Tibial artery (tissue), 4 donors: ENCODE data around the gene KCNIP3.

Experiments
- DNase-seq, 2 donors: peaks; one replicate each; pipeline ENCODE4 v3.0.0-alpha.2; 2019
- H3K27ac ChIP-seq, 2 donors: fragments of 200-600 bp; sonication (generic) in 1 of 2; 1 replicate in 1 of 2; 2 replicates in 1 of 2; pipeline ENCODE4 v1.5.1; 2018 to 2019; ENCODE audit warnings: mild to moderate bottlenecking in 1 of 2
- H3K27me3 ChIP-seq, 2 donors: fragments of 200-600 bp; sonication (generic) in 1 of 2; one replicate each; pipeline versions ENCODE4 v1.5.1 to v1.6.0; 2016 to 2019
- H3K36me3 ChIP-seq, 3 donors: fragments of 200-600 bp; sonication (generic) in 2 of 3; one replicate each; pipeline ENCODE4 v1.5.1; 2016 to 2019; ENCODE audit warnings: mild to moderate bottlenecking in 2 of 3
- H3K4me1 ChIP-seq, 4 donors: fragments of 200-600 bp; sonication (generic) in 2 of 4; 1 replicate in 3 of 4; 2 replicates in 1 of 4; pipeline ENCODE4 v1.5.1; 2016 to 2019
- H3K4me3 ChIP-seq, 2 donors: fragments of 200-600 bp; sonication (generic) in 1 of 2; 1 replicate in 1 of 2; 2 replicates in 1 of 2; pipeline ENCODE4 v1.5.1; 2018 to 2019; ENCODE audit warnings: mild to moderate bottlenecking in 2 of 2
- H3K9me3 ChIP-seq, 3 donors: fragments of 200-600 bp; sonication (generic) in 1 of 3; one replicate each; pipeline ENCODE4 v1.5.1; 2016 to 2019
- CTCF ChIP-seq, 2 experiments: fragments of 200-600 bp in 1 of 2; fragments of 450-650 bp in 1 of 2; IDR thresholded peaks; one replicate each; pipeline ENCODE4 v1.5.1; 2017 to 2019; ENCODE audit warnings: antibody characterized with exemption in 2 of 2, mild to moderate bottlenecking in 1 of 2, moderate library complexity in 1 of 2
- intact Hi-C: fragments of 100-400 bp; cut with DNase I; formaldehyde crosslinking; loops from one replicate; pipeline ENCODE4 v1.15.0; 2023; ENCODE audit warnings: low total_unique reads

KCNIP3 gene

GRCh38 chr2:95320344-95320712 is 23.2 kb downstream of the KCNIP3 start:
- no peak for TF ChIP-seq CTCF (IDR thresholded peaks at IDR 0.05)
- H3K27me3 ChIP-seq = no peaks in the 10 kb centered on the region
- H3K4me1 ChIP-seq = peaks cover 0 to 18% (median 4%) of the 10 kb centered on the region in 4 donors
- H3K4me3 ChIP-seq = no peak overlapping the region
- H3K36me3 ChIP-seq = no peaks in the 10 kb centered on the region
- intact Hi-C loops = no loop called here
- H3K27ac ChIP-seq = no peak overlapping the region
- no peaks in the 10 kb centered on the region for H3K9me3 ChIP-seq
- no peak for DNase-seq

GRCh38 chr2:95320986-95321767 is 24.0 kb downstream of the KCNIP3 start:
- TF ChIP-seq CTCF (IDR thresholded peaks at IDR 0.05) = no peak
- no peaks in the 10 kb centered on the region for H3K27me3 ChIP-seq
- DNase-seq = no peak

GRCh38 chr2:95323347-95324155 is 26.4 kb downstream of the KCNIP3 start:
- peak in 1 of 2 experiments; percentile 24 for TF ChIP-seq CTCF (IDR thresholded peaks at IDR 0.05)
- intact Hi-C loops = no loop called here
- Histone ChIP-seq H3K36me3 (no peaks in the 10 kb centered on the region), H3K27me3 (no peaks in the 10 kb centered on the region), H3K27ac (no peak overlapping the region), H3K4me3 (no peak overlapping the region), H3K9me3 (no peaks in the 10 kb centered on the region), H3K4me1 (no peaks in the 10 kb centered on the region)
- DNase-seq = no peak

More at GRCh38 chr2:95320986-95321767, 24.0 kb downstream of the KCNIP3 start:
- no peak overlapping the region for H3K4me3 ChIP-seq
- intact Hi-C loops = no loop called here
- H3K36me3 ChIP-seq = no peaks in the 10 kb centered on the region
- no peak overlapping the region for H3K27ac ChIP-seq
- peaks cover 0 to 10% (median 3%) of the 10 kb centered on the region in 4 donors for H3K4me1 ChIP-seq
- no peaks in the 10 kb centered on the region for H3K9me3 ChIP-seq

GRCh38 chr2:95325026-95325425 is 27.9 kb downstream of the KCNIP3 start:
- intact Hi-C loops = no loop called here
- no peak for TF ChIP-seq CTCF (IDR thresholded peaks at IDR 0.05)
- Histone ChIP-seq H3K9me3 (no peaks in the 10 kb centered on the region), H3K36me3 (no peaks in the 10 kb centered on the region), H3K27me3 (no peaks in the 10 kb centered on the region), H3K4me1 (no peaks in the 10 kb centered on the region), H3K4me3 (no peak overlapping the region), H3K27ac (no peak overlapping the region)
- no peak for DNase-seq

- H3K27ac ChIP-seq = no peak overlapping the region
- H3K9me3 ChIP-seq = no peaks in the 10 kb centered on the region
- no peak for TF ChIP-seq CTCF (IDR thresholded peaks at IDR 0.05)
- intact Hi-C loops = no loop called here
- no peak overlapping the region for H3K4me3 ChIP-seq
- no peaks in the 10 kb centered on the region for H3K27me3 ChIP-seq
- no peaks in the 10 kb centered on the region for H3K4me1 ChIP-seq
- H3K36me3 ChIP-seq = no peaks in the 10 kb centered on the region
- DNase-seq = no peak
These were observed 28.7 kb downstream of the KCNIP3 start for GRCh38 chr2:95325590-95326432.
